CD4-positive, alpha-beta T cell treated with Interleukin-17A for 1 hour (primary cell): ENCODE measurements around the gene FRMD8.
"Not testable (repeated sequence)": the region's sequence is repeated elsewhere in the genome, so short reads cannot be mapped to it uniquely, and the experiment has no call there.

Source experiments
- DNase-seq: peaks from one replicate; pipeline ENCODE4 v3.0.0-alpha.2; 2020

FRMD8 gene

GRCh38 chr11:65395961-65396530, 9.6 kb downstream of the FRMD8 start:
- no peak for DNase-seq

GRCh38 chr11:65396769-65397745, 10.6 kb downstream of the FRMD8 start:
- no peak for DNase-seq

DNA sequence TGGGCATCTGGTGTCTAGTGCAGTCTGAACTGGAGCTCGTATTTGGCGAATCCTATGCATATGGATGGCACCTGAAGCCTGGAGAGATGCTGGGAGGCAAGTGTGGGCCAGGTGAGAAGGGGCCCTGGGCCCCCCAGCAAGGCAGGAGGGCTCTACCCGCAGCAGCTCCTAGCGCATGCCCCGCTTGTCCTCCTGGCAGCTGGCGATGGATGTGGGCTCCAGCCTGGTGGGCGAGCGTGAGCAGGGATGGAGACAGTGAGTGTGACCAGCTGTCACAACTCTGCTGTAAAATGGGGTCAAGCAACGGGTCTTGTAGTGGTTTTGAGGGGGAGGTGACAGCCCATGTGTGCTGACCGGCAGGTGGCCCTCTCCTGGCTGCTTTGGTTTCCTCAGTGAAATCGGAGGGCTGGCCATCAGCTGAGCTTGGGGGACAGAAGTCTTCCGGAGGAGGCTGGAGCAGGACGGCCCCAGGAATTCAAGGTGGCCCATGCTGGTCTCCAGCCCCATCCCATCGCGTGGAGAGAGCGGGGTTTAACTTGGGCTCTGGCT, 12.0 kb downstream of the FRMD8 start:
- no peak for DNase-seq

GRCh38 chr11:65399249-65399648, 12.8 kb downstream of the FRMD8 start:
- DNase-seq: no peak

DNA sequence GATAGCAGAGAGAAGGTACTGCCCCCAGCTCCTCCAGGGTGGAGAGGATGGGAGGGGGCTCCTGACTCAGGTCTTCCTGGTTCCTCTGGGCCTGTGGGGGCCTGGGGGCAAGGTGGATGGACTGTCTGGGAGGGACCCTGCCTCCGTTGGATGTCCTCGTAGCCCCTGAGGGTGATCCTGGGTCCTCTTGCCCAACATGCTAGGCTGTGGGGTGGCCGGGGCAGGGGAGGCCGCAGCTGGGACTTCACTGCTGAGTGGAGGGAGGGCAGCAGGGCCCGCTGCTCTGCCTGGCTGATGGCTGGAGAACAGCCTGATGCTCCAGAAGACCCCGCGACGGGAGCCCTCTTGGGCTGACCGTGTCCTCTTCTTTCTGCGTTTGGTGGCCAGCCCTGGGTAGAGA, 13.4 kb downstream of the FRMD8 start:
- no peak for DNase-seq

- DNase-seq: no peak
These were observed 14.1 kb downstream of the FRMD8 start for GRCh38 chr11:65400307-65401072.

DNA sequence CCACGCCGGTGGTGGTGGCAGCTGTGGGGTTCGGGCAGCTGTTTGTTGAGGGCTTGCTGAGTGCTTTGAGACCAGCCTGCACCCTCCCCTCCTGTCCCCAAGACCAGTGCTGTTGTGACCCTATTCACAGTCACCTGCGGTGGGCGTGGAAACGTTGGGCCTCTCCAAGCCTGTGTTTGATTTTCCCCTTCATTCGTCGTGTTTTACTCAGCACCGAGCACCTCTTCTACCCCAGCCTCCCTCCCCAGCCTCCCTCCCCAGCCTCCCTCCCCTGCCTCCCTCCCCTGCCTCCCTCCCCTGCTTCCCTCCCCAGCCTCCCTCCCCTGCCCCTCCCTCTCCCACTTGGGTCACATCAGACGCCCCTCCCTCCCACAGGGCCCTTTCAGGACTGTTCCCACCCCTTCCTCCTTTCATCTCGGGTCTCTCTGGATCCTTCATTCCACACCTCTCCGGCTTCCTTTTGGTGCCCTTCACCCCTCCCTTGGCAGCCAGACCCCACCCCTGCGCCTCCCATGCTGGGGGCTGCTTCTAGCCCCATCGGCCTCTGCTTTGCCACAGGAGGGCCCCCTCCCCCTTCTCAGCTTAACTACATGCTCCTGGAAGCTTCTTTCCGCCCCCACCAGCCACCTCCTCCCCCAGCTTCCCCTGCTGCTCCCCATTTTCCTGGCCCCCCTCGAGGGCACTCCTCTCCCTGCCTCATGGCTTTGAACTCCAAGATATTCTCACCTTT, 14.8 kb downstream of the FRMD8 start:
- DNase-seq: no peak

DNA sequence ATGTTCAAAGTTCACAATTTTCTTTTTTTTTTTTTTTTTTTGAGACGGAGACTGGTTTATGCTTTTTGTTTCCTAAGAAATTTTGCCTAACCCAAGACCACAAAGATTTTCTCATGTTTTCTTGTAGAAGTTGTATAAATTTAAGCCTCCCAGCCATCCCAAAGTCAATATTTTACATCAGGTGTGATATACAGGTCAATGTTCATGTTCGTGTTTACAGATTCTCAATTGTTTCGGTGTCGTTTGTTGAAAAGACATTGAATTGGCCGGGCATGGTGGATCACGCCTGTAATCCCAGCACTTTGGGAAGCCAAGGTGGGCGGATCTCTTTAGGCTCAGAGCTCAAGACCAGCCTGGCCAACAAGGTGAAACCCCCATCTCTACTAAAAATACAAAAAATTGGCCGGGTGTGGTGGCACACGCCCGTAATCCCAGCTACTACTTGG, 15.4 kb downstream of the FRMD8 start:
- no peak for DNase-seq

- no peak for DNase-seq
These were observed 16.4 kb downstream of the FRMD8 start for GRCh38 chr11:65402790-65403189.

DNA sequence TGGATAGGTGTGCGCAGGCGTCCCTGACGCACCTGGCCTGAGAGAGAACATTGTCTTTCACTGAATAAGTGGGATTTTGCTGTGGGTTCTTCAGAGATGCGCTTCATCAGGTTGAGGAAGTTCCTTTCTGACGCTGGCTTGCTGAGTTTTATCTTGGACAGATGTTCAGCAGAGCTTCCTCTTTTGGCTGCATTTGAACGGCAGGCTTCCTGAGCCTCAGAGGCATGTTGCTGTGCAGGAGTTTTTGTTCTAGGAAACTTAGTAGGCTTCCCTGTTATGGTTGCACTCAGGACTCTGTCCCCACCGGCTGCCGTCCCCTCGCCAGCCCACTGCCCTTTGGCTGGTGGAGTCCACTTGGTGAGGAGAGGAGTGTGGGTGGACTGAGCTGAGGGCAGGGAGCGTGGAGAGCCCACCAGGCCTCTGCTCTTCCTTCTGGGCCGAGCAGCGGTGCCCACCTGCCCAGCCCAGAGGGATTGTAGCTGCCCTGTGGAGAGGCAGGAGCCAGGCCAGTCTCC, 17.2 kb downstream of the FRMD8 start:
- peak; percentile 13 for DNase-seq

DNA sequence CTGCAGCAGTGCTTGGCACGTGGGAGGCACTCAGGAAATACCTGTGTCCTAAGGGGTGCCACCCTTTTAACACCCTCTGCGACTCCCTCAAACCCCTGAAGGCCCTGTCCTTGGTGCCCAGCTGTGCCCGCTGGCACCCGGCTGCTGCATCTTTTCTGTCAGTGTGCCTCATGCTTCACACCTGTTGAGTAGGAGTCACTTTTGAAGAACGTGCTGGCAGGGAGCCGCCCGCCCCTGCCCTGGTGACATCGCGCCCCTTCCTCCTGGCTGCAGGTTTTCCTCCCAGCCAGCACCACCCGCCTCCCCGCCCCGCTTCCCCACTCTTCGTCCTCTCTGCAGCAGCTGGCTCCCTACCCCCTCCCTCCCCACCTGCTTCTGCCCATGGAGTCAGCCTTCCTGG, 17.8 kb downstream of the FRMD8 start:
- DNase-seq: no peak

DNA sequence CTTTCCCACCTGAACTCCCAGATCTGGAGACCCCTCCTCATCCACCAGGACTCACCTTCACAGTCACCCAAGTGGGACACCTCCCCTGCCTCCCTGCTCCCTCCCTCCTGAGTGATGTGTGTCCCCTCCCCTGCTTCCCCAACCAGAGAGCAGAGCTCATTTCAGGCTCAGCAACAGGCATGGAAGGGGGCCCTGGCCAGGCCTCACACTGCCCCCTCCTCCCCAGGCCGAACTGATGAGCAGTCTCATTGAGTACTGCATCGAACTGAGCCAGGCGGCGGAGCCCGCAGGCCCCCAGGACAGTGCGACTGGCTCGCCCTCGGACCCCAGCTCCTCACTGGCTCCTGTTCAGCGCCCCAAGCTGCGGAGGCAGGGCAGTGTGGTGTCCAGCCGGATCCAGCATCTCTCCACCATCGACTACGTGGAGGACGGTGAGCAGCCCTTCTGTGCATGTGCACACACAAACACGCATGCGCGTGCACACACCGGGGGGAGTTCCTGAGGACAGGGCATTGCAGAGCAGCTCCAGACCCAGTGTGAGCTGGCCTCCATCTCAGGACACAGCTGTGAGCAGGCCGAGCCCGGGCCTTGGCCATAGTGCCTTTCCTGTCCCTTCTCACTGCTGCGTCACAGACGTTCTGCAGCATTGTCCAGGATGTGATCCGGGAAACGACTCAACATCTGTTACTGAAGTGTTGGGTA, 18.4 kb downstream of the FRMD8 start:
- no peak for DNase-seq

DNA sequence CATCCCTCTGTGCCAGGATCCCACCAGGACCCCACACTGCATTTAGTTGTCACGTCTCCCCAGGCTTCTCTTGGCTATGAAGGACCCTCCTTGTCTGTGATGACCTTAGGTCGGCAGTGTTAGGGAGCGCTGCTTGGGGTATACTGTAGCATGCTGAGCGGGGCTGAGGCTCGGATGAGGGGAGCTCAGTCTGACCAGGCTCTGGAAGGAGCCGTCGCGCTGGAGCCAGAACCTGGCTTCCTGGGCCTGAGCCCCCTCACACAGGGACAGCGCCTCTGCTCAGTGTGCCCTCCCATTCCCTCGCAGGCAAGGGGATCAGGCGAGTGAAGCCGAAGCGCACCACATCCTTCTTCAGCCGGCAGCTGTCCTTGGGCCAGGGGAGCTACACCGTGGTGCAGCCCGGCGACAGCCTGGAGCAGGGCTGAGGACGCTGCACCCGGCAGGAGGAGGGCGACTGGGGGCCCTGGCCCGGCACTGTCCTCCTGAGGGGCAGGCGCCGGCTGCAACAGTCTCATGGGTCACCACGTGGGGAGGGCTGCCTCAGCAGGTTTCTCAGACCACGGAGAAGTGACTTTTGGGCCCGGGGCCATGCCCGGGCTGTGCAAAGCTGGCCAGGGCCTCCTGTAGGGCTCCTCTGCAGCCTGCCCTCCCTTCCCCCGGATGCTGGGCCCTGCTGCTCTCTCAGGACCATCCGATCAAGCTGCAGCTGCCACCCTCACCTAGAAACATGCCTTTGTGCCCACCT, 24.7 kb downstream of the FRMD8 start:
- DNase-seq: no peak

DNA sequence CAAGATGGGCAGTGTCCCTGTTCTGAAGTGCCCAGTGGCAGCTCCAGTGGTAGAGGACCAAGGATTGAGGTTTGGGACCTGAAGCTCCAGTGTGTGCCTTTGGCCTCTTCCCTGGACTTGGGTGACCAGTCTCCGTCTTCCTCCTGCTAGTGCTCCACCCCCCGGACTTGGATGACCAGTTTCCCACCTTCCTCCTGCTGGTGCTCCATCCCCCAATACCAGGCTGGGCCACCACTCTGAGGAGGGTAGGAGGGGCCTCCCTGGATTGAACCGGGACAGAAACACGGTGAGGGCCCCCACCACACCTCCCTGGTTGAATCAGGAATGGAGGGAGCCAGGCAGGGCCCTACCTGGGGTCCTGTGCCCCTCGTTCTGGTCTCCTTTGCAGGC, 25.2 kb downstream of the FRMD8 start:
- no peak for DNase-seq

DNA sequence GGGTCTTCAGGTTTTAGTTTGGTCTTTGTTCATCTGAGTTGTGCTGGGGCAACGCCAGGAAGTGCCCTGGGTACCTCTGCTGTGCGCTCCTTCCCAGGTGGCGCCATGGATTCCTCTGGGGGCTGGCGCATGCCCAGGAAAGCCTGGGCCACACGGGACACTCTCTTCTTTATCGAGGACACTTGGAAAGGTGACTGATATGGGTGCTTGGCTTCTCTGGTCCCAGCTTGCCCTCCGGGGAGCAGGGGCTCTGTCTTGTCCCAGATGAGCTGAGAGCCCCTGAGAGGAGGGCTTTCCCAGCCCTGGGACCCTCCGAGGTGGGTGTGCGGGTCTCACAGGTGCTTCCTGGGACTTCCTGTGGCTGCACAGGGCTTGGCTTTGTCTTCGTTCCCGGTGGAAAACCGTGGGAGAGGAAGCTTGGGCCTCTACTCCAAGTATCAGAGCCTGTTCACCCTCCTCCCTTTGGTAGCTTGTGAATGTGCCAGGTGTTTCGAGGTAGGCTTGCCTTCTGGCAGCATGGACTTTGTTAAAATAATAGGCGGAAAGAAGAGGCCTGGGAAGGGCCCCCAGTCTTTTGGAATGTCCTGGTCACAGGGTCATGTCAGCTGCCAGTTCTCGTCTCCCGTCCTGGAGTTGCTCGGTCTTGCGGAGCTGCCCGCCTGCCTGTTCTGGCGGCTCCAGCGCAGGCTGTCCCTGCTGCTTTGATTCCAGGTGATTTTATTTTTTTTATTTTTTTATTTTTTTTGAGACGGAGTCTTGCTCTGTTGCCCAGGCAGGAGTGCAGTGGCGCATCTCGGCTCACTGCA, 26.0 kb downstream of the FRMD8 start:
- no peak for DNase-seq

DNA sequence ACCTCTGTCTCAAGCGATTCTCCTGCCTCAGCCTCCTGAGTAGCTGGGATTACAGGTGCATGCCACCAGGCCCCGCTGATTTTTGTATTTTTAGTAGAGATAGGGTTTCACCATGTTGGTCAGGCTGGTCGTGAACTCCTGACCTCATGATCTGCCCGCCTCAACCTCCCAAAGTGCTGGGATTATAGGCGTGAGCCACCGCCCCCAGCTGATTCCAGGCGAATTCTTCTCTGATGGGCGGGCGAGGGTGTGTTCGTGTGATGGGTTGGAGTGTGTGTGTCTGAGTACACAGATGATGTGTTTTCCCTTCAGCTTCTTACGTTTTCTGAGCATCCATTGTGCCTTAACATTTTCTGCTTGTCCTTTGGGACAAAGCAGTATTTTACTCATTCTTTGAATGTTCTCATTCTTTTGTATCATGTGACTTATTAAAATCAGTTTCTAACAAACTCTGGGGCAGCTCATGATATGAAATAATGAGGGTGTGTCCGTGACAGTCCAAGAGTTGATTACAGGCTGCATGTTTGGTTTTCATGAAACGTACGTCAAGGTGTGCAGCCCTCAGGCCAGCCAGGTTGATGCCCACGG, 26.7 kb downstream of the FRMD8 start:
- not testable (repeated sequence) for DNase-seq

DNA sequence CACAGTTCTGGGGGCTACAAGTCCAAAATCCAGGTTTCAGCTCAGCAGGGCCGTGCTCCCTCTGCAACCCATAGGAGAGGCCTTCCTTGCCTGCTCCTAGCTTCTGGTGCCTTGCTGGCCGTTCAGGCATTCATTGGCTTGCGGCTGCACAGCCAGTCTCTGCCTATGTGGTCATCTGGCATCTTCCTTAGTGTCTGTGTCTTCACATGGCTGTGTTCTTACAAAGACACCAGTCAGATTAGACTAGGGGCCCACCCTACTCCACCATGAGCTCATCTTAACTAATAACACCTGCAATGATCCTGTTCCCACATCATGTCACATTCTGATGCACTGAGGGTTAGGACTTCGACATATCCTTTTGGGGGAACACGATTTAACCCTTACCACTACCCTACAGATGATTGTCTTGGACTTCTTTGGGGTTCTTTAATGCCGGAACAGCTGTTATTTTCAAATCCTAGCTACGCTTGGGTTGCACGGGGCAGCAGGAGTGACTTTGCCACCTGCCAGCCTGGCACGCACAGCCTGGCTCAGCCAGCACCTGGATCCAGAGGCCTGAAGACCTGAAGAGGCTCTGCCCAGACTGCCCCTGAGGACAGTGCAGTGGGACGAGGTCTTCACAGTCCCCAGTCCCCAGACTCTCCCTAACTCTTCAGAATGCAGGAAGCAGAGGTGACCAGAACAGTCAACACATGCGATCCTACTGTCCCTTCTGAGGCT, 28.5 kb downstream of the FRMD8 start:
- DNase-seq: no peak

DNA sequence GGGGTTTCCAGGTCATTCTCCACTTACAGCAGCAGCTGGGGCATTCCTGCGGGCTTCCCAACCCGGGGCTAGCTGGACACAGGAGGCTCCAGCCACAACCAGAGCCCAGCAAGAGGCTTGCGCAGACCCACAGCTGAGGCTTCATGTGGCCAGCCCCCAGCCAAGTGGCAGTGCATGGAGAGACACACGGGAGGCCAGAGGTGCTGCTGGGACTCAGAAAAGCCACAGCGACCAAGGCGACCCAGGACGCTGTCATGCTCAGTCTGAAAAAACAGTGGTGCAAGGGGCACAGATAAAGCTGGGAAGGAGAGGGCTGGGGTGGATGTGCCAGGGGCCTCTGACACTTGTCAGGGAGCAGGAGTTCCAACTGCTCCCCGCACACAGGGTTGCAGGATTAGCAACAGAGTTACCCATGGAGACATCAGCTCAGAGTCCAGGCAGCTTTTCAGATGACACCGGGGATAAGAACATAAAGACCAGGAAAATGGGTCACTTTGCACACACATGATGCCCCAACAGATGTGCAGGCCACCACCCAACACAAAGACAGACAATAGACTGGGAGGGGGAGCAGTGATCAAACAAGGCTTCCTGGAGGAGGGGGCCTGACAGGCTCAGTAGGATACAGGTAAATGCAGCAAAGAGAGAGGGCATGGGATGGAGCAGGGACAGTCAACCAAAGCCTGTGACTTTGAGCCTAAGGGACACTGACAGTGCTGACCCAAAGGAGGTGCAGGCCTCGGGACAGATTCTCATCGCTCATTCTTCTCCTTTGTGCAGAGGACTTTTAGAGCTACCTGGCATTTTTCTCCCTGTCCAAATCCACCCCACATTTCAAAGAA, 29.3 kb downstream of the FRMD8 start:
- no peak for DNase-seq
